Panc1 (cell line): Measurements from ENCODE around the gene TMEM41B. TPM values are rescaled to one million over a fixed set of nuclear protein-coding genes. Genes with fewer than 3 reads are reported as not detected.
A peak's percentile ranks its signal among the peaks of the same experiment; 100 is the strongest.

Experiments used
- ATAC-seq: fragments of 200-7000 bp; cut with Tn5 transposase; 2 replicates; pipeline ENCODE4 v1.9.1; 2020; ENCODE audit warnings: mild to moderate bottlenecking, moderate library complexity
- BruUV-seq: library from RNA; stranded (reverse); fragments of 400-500 nt; replicated peaks from 2 replicates; lab custom pipeline; 2021; lab: Mats Ljungman, UMichigan
- CTCF ChIA-PET: fragments of 300-600 bp; sonication (Branson Sonifier 250); formaldehyde crosslinking; loops from one replicate; lab custom pipeline; 2022; ENCODE audit warnings: antibody characterized with exemption; lab: Charles Lee
- POLR2A ChIA-PET: fragments of 300-600 bp; sonication (Branson Sonifier 250); formaldehyde crosslinking; loops from one replicate; lab custom pipeline; 2022; ENCODE audit warnings: antibody characterized with exemption; lab: Charles Lee
- DNase-seq: peaks from one replicate; pipeline ENCODE4 v3.0.0-alpha.2; 2010; ENCODE audit warnings: low read depth, low spot score
- H3K27ac ChIP-seq: 2 replicates; pipeline ENCODE4 v1.5.1; 2011; ENCODE audit warnings: mild to moderate bottlenecking, low read length, inconsistent platforms
- H3K27me3 ChIP-seq: fragments of 200-500 bp; sonication (Bioruptor generic); 2 replicates; pipeline ENCODE4 v1.6.0; 2014; ENCODE audit warnings: low read length, inconsistent platforms; ENCODE audit not compliant: control insufficient read depth, insufficient read depth
- H3K36me3 ChIP-seq: fragments of 200-500 bp; sonication (Bioruptor generic); 2 replicates; pipeline ENCODE4 v1.5.1; 2014; ENCODE audit warnings: inconsistent platforms, mild to moderate bottlenecking, low read length, moderate library complexity; ENCODE audit not compliant: control insufficient read depth, insufficient read depth
- H3K4me1 ChIP-seq: 2 replicates; pipeline ENCODE4 v1.5.1; 2011; ENCODE audit warnings: inconsistent platforms, mild to moderate bottlenecking, low read length, moderate library complexity; ENCODE audit not compliant: control insufficient read depth, insufficient read depth
- H3K4me3 ChIP-seq, 2 experiments: 2 replicates each; pipeline ENCODE4 v1.5.1; 2011 to 2012; ENCODE audit warnings: low read depth in 2 of 2, low read length in 2 of 2, mild to moderate bottlenecking in 2 of 2, inconsistent platforms in 1 of 2, moderate library complexity in 1 of 2
- H3K9me3 ChIP-seq: fragments of 200-500 bp; sonication (Bioruptor generic); 2 replicates; pipeline ENCODE4 v1.5.1; 2014; ENCODE audit warnings: low read depth, mild to moderate bottlenecking, inconsistent platforms, low read length, moderate library complexity; ENCODE audit not compliant: control insufficient read depth, insufficient read depth
- POLR2AphosphoS5 ChIP-seq: IDR thresholded peaks from 2 replicates; pipeline ENCODE4 v1.6.1; 2012; ENCODE audit warnings: mild to moderate bottlenecking, low read depth, low read length, moderate library complexity
- SIN3A ChIP-seq: IDR thresholded peaks from 2 replicates; pipeline ENCODE4 v1.6.1; 2012; ENCODE audit warnings: low read depth, mild to moderate bottlenecking, low read length, moderate library complexity, borderline replicate concordance; ENCODE audit not compliant: insufficient read depth
- TCF7L2 ChIP-seq: IDR thresholded peaks from 2 replicates; pipeline ENCODE4 v1.6.1; 2011; ENCODE audit warnings: mild to moderate bottlenecking, low read depth, low read length, inconsistent platforms
- in situ Hi-C: cut with HindIII; loops from 2 replicates; pipeline ENCODE4 v1.10.0; 2016; ENCODE audit warnings: low sequenced_read_pairs, low pct_unique_long_range_greater_than_20kb
- intact Hi-C: fragments of 100-400 bp; cut with micrococcal nuclease; formaldehyde crosslinking; loops from one replicate; pipeline ENCODE4 v1.10.0; 2022; ENCODE audit not compliant: unreplicated experiment
- total RNA-seq: library from RNA; stranded (reverse); gene quantifications from one replicate; pipeline ENCODE4 v1.2.1, GENCODE V29; 2021; ENCODE audit not compliant: unreplicated experiment
- TF ChIP-seq, protein P1 (sequence below), 2 experiments: IDR thresholded peaks; 2 replicates each; pipeline ENCODE4 v1.6.1; 2011 to 2012; ENCODE audit warnings: low read depth in 2 of 2, control low read depth in 1 of 2, low read length in 1 of 2, mild to moderate bottlenecking in 1 of 2, moderate library complexity in 1 of 2; ENCODE audit not compliant: insufficient read depth in 1 of 2
- TF ChIP-seq, protein P2 (sequence below): fragments of 450-650 bp; IDR thresholded peaks from 2 replicates; pipeline ENCODE4 v1.5.1; 2017; ENCODE audit warnings: mild to moderate bottlenecking

The TMEM41B gene
- total RNA-seq, 1 experiment from 2014 or later, result 126 TPM

GRCh38 chr11:9315078-9315688 is 790 bp upstream of the TMEM41B start:
- H3K36me3 ChIP-seq, result no peaks in the 10 kb centered on the region; the same call in 1 of the 2 replicates
- ChIA-PET POLR2A (interaction anchor here (0.6 to 1.0 kb wide), 6 partner anchors 26 to 107 kb away, joined by 3 to 9 read pairs (median 3); no protein-coding TSS in a partner anchor), CTCF (no interaction called here)
- DNase-seq (no peak), ATAC-seq (peak; percentile 4)
- peak overlapping the region; percentile 83 to 91 for H3K4me3 ChIP-seq
- intact Hi-C loops, result no loop called here
- H3K4me1 ChIP-seq, result peaks cover 27% of the 10 kb centered on the region; the same call in 1 of the 2 replicates
- BruUV-seq, result TSS peak; percentile 100
- TF ChIP-seq, protein P1, sequence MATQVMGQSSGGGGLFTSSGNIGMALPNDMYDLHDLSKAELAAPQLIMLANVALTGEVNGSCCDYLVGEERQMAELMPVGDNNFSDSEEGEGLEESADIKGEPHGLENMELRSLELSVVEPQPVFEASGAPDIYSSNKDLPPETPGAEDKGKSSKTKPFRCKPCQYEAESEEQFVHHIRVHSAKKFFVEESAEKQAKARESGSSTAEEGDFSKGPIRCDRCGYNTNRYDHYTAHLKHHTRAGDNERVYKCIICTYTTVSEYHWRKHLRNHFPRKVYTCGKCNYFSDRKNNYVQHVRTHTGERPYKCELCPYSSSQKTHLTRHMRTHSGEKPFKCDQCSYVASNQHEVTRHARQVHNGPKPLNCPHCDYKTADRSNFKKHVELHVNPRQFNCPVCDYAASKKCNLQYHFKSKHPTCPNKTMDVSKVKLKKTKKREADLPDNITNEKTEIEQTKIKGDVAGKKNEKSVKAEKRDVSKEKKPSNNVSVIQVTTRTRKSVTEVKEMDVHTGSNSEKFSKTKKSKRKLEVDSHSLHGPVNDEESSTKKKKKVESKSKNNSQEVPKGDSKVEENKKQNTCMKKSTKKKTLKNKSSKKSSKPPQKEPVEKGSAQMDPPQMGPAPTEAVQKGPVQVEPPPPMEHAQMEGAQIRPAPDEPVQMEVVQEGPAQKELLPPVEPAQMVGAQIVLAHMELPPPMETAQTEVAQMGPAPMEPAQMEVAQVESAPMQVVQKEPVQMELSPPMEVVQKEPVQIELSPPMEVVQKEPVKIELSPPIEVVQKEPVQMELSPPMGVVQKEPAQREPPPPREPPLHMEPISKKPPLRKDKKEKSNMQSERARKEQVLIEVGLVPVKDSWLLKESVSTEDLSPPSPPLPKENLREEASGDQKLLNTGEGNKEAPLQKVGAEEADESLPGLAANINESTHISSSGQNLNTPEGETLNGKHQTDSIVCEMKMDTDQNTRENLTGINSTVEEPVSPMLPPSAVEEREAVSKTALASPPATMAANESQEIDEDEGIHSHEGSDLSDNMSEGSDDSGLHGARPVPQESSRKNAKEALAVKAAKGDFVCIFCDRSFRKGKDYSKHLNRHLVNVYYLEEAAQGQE (IDR thresholded peaks at IDR 0.05; ENCODE audit: insufficient read depth in 1 of 2, low read depth in 2 of 2, low read length in 1 of 2), result no peak
- TF ChIP-seq POLR2AphosphoS5, result no peak
- peak; percentile 92 for TF ChIP-seq TCF7L2
- H3K9me3 ChIP-seq, result no peaks in the 10 kb centered on the region
- no peaks in the 10 kb centered on the region for H3K27me3 ChIP-seq
- in situ Hi-C loops, result loop anchor here (5.0 kb wide), 1 partner anchor 33 kb away; no protein-coding TSS in a partner anchor
- peak overlapping the region; percentile 99 for H3K27ac ChIP-seq

GRCh38 chr11:9313648-9314290 is 624 bp downstream of the TMEM41B start:
- Histone ChIP-seq H3K4me1 (peaks cover 27% of the 10 kb centered on the region; the same call in 1 of the 2 replicates), H3K9me3 (no peaks in the 10 kb centered on the region), H3K27ac (peak overlapping the region; percentile 92), H3K36me3 (no peaks in the 10 kb centered on the region; the same call in 1 of the 2 replicates), H3K4me3 (peak overlapping the region; percentile 83 to 91), H3K27me3 (no peaks in the 10 kb centered on the region)
- DNase-seq (no peak), ATAC-seq (peak; percentile 7)
- no TSS peak for BruUV-seq
- intact Hi-C loops (no loop called here), in situ Hi-C loops (no loop called here)
- TF ChIP-seq TCF7L2, result no peak
- TF ChIP-seq, protein P2, sequence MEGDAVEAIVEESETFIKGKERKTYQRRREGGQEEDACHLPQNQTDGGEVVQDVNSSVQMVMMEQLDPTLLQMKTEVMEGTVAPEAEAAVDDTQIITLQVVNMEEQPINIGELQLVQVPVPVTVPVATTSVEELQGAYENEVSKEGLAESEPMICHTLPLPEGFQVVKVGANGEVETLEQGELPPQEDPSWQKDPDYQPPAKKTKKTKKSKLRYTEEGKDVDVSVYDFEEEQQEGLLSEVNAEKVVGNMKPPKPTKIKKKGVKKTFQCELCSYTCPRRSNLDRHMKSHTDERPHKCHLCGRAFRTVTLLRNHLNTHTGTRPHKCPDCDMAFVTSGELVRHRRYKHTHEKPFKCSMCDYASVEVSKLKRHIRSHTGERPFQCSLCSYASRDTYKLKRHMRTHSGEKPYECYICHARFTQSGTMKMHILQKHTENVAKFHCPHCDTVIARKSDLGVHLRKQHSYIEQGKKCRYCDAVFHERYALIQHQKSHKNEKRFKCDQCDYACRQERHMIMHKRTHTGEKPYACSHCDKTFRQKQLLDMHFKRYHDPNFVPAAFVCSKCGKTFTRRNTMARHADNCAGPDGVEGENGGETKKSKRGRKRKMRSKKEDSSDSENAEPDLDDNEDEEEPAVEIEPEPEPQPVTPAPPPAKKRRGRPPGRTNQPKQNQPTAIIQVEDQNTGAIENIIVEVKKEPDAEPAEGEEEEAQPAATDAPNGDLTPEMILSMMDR, result no peak
- TF ChIP-seq, protein P1 (IDR thresholded peaks at IDR 0.05; ENCODE audit: insufficient read depth in 1 of 2, low read depth in 2 of 2, low read length in 1 of 2), result no peak
- no peak; the same call in 1 of the 2 replicates for TF ChIP-seq SIN3A
- no peak for TF ChIP-seq POLR2AphosphoS5
- ChIA-PET CTCF (interaction anchor here (1.3 kb wide), 1 partner anchor 71 kb away, joined by 3 read pairs; no protein-coding TSS in a partner anchor), POLR2A (interaction anchor here (0.6 to 0.9 kb wide), 5 partner anchors 20 to 146 kb away, joined by 3 to 9 read pairs (median 5); partner anchors contain the start of gene DENND5A)
